Left cardiac atrium (tissue), 4 donors: ENCODE results near the gene DFFB. TPM values are rescaled to one million over a fixed set of nuclear protein-coding genes. Genes with fewer than 3 reads are reported as not detected.

Source experiments
- ATAC-seq, 2 donors: fragments of 200-7000 bp; cut with Tn5 transposase; one replicate each; pipeline ENCODE4 v1.9.1; 2020; ENCODE audit warnings: mild to moderate bottlenecking in 2 of 2, moderate library complexity in 2 of 2
- DNase-seq: peaks from one replicate; pipeline ENCODE4 v3.0.0-alpha.2; 2020
- intact Hi-C, 2 donors: fragments of 100-400 bp; cut with DNase I; formaldehyde crosslinking; loops; one replicate each; pipeline versions ENCODE4 v1.14.1 to v1.15.1; 2022 to 2023
- total RNA-seq, 2 donors: library from RNA; stranded (reverse); fragmentation: NEBNext Ultra II Directional; extraction: Animal tissue kit (Norgen Biotek cat#: 25700); gene quantifications; one replicate each; pipeline ENCODE4 v1.2.1, GENCODE V29; 2021
- donor health status: DM: no; HTN: yes; CAD: no.
- donor health status: DM: no; HTN: yes; CAD: no; lungs with severe emphysema.
- donor health status: DM: yes; HTN: yes; CAD: no.
- donor health status: Dilated cardiomyopathy.

DFFB gene
- total RNA-seq, 2 donors from 2014 or later: 4.0 to 4.1 TPM

DNA sequence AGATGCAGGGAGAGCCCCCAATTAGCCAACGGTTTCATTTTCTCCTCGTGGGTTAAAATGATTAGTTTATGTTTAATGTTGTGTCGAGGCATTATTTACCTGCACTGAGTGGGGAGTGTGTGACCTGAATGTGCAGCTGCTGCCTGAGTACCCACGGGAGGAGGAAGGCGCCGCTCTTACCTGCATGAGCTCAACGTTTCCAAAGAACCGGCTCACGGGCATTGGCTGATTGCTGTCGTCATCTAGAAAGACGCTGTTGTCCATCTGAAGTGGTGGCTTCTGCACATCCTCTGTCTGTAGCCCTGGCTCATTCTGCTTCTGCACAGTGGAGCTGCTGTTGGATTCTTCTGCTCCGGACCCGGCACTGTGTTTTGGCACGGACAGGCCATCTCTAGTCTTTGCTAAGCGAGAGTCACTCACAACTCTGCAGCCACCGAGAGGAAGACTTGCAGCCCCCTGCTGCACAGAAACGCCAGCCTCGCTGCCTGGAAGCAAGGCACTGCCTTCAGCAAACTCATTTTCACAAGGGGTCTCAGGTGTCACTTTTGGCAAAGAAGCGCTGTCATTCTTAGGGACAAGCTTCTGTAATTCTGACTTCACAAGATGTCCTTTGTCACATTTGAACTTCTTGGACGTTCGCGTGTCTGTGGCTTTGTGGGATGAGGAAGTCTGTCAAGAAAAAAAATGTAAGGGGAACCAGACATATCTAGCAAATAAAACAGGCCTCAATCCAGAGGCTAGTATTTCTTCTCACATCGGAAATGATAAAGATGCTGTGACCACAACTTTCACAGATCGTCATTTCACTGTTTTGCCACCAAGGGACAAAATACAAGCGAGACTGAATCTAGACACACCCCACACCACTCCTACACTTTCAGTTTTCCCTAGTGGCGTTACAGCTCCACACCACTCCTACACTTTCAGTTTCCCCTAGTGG lies 33.4 kb downstream of the DFFB start:
- DNase-seq: no peak
- ATAC-seq: no peak
- intact Hi-C loops: no loop called here

DNA sequence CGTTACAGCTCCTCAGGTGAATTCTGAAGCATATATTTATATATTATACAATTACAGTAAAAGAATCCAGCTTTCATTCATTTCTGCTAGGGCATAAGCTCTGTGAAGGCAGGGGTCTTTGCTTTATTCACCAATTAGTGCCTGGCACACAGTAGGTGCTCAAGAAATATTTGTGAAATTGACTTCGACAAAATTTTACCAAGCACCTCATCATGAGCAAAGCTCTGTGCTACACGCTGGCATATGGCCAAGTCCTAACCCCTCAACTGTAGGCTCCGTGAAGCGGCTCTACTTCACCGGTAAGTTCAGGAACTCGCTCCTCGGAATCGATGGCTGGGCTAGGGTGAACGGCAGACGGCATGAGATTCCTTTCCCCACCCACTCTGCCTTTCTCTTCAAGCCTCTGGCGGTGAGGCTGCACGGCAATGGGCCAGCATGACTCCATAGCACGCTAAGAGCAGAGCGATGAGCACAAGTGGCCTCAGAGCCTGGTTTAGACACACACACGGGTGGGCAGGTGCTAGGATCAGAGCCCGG lies 34.1 kb downstream of the DFFB start:
- DNase-seq: no peak
- intact Hi-C loops: no loop called here

DNA sequence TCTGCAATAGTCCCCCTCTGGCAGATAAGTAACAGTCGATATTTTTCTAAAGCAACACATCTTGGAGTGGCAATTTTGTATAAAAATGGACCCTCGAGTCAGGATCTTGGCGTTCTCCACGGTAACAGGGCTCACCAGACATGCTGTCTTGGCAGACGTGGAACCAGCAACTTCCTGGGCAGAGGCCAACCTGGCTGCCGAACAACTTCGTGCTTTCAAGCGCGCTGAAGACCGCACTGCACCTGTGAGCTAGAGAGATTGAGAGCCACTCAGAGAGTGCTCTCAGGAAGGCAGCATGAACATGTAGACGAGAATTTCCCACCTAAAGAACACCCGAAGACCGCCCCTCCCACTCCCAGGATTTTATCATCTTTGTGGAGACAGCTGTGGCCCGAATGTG lies 35.5 kb downstream of the DFFB start:
- ATAC-seq (peak; percentile 24 to 36), DNase-seq (no peak)
- intact Hi-C loops: no loop called here

More for the DNA sequence above, 34.1 kb downstream of the DFFB start:
- no peak for ATAC-seq

DNA sequence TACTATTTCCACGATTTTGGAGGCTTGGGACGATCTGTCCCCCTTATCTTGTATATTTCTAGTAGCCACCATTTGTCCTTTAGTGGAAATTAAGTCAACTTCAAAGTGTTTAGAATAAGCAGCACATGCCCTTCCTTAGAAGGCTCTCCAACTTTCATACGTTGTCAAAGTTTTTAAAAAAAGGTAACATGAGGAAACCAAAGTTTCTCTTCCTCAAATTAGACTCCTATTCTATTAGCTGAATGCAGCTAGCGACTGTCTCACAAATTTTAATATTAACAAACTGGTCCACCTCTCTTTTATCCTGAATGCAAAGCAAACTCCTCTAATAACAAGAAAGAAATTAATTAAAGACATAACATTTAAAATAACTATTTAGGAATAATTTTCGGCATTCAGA lies 35.9 kb downstream of the DFFB start:
- intact Hi-C loops: no loop called here
- DNase-seq (no peak), ATAC-seq (no peak)

DNA sequence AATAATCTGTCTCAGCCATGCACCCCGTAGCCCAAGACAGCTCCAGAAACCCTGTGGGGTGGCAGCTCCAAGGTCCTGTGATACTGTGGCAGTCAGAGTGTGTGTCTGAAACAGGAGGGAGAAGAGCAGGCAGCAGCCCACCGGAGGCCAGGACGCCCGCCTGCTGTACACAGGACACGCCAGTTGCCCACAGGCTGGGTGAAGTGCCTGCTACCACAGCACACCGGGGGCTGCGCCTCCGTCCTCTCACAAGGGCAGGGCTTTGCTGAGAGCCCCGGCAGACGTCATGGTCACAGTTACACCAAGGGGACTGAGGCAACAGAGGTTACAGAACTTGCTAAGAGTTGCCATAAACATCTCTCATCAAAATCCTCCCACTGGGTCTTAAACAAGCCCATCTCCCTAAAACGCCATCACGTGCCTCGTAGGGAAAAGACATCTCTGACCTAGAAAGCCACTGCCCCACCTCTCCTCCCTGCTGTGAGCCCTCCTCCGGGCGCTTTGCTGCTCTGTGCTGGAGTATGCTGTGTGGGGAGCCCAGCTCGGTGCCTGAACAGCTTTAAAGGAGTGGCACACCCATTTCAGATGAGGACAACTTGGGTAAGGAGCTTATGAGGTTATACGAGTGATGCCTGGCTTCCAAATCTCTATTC lies 37.5 kb downstream of the DFFB start:
- intact Hi-C loops: no loop called here
- no peak for DNase-seq
- ATAC-seq: no peak

DNA sequence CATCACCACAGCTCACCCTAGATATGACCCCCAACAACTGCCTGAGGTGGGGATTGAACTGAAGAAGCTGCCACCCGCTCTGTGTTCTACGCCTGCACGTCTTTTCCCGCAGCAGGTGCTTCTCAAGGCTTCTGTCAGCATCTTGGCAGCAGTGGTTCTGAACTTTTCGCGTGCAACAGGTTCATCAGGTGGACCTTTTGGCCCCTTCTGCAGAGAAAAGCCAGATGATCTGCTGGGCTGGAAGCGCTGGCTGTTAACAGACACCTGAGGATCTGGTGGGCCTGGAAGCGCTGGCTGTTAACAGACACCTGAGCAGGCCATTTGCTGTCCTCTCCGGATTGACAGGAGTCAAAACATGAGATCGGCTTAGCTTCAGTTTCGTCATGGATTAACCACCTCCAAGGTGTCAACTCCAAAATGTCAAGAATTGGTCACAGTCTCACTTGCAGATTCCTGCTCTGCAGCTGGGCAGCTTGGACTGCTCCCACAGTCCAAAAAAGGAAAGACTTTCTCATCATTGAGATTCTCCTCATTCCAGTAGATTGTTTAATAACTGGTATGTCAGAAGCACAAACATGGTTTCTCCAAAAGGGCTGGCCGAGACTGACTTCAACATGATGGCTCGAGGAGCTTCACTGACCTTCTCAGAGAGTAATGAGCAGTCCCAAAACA lies 38.1 kb downstream of the DFFB start:
- ATAC-seq (no peak), DNase-seq (no peak)
- intact Hi-C loops: no loop called here

DNA sequence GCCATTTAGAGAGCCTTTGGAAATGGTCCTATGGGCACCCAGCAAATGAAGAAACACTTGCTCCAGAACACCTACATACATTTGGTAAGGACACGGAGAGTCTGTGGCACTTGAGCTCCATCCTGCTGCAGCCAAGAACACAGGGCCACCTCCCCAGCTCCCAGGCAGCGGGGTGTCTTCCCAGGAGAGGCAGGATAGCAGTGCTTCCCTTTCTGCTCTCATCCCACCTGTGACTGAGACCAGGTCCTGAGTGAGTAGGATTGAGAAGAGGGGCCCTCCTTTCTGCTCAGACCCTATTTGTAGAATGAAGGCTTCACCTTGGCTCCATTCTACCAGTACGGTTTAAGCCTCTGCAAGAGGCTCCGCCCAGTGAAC lies 38.7 kb downstream of the DFFB start:
- intact Hi-C loops: no loop called here

DNA sequence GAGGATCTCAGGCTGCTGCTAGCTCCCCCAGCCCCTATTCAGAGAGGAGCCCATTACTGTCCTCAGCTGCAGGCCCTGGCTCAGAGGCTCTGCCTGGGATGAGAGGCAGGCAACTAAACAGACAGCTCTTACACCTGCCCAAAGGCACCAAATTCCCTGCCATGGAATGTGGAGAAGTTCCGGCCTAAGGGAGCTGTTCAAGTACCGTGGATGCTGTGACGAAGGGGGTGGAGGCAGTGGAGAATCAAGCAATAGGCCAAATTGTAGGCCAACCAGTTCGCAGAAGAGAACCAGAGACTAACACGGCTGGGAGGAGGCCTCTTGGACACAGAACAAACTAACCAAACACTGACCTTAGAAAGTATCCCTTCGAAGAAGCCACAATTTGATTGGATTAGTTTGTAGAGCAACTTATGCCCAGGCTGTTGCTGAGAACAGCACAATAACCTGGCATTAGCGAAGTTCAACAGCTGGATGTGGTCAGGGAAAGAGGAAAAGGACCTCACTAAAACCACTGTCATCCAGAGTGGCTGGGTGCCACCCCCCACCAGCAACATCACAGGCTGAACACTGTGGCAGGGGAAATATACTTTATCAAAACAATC lies 39.2 kb downstream of the DFFB start:
- intact Hi-C loops: no loop called here
- DNase-seq (no peak), ATAC-seq (no peak)

More for the DNA sequence above, 38.7 kb downstream of the DFFB start:
- DNase-seq (no peak), ATAC-seq (no peak)

DNA sequence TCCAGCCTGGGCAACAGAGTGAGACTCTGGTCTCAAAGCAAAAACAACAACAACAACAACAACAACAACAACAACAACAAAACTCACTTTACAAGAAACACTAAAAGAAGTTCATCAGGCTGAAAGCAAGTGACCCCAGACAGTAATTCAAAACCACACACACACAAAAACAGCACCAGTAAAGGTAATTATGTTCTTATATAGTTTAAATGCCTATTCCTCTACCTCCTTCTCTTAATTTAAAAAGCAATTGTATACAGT lies 41.1 kb downstream of the DFFB start:
- intact Hi-C loops: no loop called here
- no peak for ATAC-seq
- no peak for DNase-seq

DNA sequence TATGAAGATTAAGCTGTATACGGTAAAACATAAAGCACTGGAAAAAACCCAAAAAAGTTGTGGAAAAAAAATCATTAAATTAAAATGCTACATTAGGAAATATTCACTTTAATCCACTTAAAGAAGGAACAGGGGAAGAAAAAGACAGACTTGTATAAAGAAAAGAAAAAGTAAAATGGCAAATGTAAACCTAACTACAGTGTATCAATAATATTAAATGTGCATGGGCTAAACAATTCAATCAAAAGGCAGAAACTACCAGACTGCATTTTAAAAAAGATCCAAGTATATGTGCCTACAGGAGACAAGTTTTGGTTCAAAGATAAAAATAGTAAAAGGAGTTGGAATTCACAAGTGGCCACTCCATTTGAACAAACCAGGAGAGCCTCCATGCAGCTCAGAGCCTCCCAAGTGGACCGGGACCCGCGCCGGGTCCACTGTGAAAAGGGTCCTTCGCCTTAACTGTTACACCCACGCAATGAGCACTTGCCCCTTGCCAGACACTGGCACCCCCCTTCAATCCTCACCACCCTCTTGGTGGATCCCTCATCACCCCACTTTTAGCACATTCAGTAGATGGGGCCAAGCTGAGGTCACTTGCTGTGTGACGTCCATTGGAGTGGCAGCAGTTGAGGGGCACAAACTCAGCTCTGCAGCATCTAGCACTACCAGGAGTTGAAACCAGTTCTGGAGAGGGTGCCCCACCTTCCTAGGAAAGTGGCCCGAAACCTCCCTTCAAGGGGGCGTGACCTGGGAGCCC lies 41.9 kb downstream of the DFFB start:
- DNase-seq (no peak), ATAC-seq (no peak)
- intact Hi-C loops: no loop called here

DNA sequence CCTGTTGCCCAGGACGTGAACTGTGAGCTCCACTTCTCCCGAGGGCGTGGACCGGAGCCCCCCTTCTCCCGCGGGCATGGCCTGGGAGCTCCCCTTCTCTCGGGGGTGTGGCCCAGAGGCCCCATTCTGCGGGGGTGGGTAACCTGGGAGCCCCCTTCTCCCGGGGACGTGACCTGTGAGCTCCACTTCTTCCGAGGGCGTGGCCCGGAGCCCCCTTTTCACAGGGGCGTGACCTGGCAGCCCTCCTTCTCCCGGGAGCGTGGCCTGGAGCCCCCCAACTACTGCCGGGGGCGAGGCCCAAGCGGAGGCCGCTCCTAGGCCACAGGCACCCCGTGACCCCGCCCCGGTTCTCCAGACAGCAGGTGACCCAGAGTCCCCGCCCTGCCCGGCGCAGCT lies 42.5 kb downstream of the DFFB start:
- ATAC-seq (no peak), DNase-seq (no peak)
- intact Hi-C loops: no loop called here

DNA sequence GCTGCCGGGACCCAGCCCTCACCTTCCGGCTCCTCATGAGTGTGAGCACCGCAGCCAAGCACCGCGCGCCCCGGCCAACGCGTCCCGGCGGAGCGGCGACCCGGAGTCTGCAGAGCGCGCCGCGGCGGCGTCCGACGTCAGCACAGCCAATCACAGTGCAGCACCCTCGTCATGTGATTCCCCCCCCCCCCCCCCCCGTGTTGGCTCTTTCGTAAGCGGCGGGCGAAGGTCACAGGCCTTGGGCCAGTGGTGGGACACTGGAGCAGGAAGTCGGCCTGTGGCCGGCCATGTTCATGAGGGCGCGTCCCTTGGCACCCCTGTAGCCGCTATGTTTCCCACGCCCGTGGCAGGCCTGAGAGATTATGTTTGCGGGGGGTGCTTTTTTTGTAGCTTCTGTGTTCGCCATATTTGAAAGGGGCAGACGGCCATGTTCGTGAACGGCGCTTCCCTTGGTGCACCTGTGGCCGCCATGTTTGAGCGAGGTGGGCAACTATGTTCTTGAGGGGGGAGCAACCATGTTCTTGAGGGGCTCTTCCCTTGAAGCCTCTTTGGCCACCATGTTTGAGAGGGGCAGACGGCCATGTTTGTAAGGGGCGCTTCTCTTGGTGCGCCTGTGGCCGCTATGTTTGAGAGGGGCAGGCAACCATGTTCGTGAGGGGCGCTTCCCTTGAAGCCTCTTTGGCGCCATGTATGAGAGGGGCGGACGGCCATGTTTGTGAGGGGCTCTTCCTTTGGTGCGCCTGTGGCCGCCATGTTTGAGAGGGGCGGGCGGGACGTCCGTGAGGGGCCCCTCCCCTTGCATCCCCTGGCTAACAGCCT lies 43.1 kb downstream of the DFFB start, which contains the start of gene C1orf174:
Gene C1orf174, minus strand, starts transcription at position 123 of the 819 bp plus-strand sequence. Its CDS starts 86 bp downstream, at position 37.
- intact Hi-C loops: no loop called here
- ATAC-seq: peak; percentile 91 to 94
- peak; percentile 96 for DNase-seq

DNA sequence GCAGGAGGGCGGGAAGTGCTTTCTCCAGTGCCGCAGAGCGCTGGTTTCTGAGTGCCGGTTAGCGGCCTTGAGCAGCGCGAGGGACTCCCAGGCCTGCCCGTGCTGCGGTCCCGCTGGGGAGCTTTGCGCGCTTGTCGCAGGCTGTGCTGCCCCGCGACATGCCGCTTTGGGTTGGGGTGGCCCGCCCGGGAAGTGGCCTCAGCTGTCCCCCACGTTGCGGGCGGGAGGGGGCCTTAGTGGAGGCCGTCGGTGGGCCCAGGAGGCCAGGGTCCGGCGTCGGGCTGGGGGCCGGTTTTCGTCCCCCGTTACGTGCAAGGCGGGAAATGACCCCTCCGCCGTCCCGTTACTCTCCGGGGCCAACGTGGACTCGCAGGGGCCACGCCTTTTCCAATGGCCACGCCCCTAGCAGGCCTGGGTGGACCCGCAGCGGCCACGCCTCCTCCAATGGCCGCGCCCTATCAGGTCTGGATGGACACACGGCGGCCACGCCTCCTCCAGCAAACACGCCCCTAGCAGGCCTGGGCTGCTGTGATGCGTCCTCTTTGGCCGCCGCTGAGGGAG lies 43.8 kb downstream of the DFFB start:
- ATAC-seq: peak; percentile 91 to 93
- intact Hi-C loops: no loop called here

DNA sequence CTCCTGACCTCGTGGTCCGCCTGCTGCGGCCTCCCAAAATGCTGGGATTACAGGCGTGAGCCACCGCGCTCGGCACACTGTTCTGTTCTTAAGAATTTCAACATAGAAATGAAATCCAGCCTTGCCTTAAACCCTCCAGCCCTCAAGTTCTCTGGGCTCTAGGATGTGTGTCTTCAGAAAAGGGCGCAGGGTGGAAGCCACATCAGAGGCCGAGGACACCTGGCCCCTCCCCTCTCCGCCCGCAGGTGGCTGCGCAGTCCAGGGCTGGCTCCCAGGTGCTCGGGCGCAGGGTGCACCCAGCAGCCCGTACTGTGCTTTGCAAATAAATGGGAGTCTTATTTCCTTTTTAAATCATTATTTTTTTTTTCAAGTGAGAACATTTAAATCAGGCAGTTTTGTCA lies 44.8 kb downstream of the DFFB start:
- DNase-seq (no peak), ATAC-seq (no peak)
- intact Hi-C loops: no loop called here

More for the DNA sequence above, 43.8 kb downstream of the DFFB start:
- DNase-seq: peak; percentile 99

DNA sequence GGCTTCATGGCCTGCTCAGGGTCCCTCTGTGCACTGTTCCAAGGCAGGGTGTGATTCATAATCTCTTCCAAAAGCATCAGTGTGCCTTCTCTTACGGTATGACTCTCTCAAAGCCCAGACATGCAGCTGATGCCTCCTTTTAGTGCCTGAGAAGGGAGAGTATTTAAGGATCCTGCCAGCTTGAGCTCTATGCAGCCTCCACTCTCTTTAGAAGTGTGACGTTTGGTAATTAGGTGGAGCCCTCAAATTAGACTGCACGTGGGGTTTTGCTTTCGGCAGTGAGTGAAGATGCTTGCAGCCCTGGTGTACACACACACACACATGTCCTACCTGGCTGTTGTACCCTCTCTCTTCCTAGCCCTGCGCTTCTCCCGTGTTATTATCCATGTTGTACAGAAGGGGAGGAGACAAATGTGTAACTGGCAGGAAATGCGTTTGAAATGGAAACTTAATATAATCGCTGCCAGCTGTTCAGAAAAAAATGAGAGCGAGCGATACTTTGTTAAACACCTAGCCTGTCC lies 45.4 kb downstream of the DFFB start:
- intact Hi-C loops: no loop called here
- no peak for ATAC-seq
- DNase-seq: no peak

DNA sequence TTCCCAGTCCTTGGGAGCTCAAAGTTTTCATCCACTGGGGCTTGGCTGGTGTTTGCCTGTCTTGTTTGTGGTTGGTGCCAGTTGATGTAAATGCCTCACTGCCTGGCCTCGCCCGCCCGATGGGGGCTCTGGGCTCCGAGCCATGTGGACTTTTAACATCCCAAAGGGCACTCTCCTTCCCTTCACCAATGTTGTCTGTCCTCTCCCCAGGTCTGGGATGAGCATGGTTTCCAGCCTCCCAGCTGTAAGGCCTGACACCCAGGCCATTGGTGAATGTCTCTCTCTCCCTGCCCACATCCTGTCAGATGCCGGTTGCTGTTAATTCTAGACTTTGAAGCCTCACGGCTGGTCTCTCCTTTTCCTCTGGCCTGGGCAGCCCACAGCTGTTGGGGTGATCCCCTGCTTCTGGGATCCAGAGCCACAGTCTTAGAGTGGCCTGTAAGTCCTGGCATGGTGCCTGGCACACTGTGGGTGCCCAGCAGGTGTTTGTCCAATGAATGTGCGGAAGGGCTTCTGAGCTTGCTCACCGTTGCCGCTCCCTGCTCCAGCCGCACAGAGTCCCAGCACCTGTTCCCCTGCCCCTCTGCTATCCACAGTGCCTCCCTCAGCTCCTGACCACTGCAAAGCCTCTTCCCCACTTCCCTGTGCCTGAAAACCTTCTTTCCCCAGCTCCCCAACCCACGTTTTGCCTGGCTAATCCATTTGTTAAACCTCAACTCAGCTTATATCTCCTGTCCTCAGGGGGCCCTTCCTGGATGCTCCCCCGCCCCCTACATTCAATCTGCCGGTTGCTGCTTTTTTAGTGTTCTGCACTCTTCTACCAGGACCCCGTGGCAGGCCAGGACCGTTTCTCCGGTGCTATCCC lies 46.1 kb downstream of the DFFB start:
- ATAC-seq (no peak), DNase-seq (no peak)
- intact Hi-C loops: no loop called here
